CMK (cell line): Measurements from ENCODE around the gene SNX11.
"Not testable (repeated sequence)": the region's sequence is repeated elsewhere in the genome, so short reads cannot be mapped to it uniquely, and the experiment has no call there.

Source experiments
- DNase-seq: peaks from one replicate; pipeline ENCODE4 v3.0.0-alpha.2; 2010; ENCODE audit warnings: low read depth

Gene SNX11

GRCh38 chr17:48107137-48108055 is at the start of gene SNX11:
Gene SNX11 (plus strand): TSS chr17:48107766. CDS start chr17:48112044, 4,278 bp downstream.
- DNase-seq, result peak; percentile 76

GRCh38 chr17:48058393-48059124 is 49.0 kb upstream of the SNX11 start:
- no peak for DNase-seq

- DNase-seq, result no peak
Observed at GRCh38 chr17:48059125-48059668, 48.4 kb upstream of the SNX11 start.

GRCh38 chr17:48060249-48060648 is 47.3 kb upstream of the SNX11 start:
- no peak for DNase-seq

GRCh38 chr17:48062273-48062672 is 45.3 kb upstream of the SNX11 start:
- DNase-seq, result no peak

GRCh38 chr17:48064638-48065037 is 42.9 kb upstream of the SNX11 start:
- no peak for DNase-seq

GRCh38 chr17:48066192-48066591 is 41.4 kb upstream of the SNX11 start:
- DNase-seq, result no peak

- no peak for DNase-seq
Observed at GRCh38 chr17:48066656-48067055, 40.9 kb upstream of the SNX11 start.

GRCh38 chr17:48067245-48067644 is 40.3 kb upstream of the SNX11 start:
- no peak for DNase-seq

- DNase-seq, result not testable (repeated sequence)
Observed at GRCh38 chr17:48067808-48068207, 39.8 kb upstream of the SNX11 start.

- DNase-seq, result no peak
Observed at GRCh38 chr17:48068491-48068961, 39.0 kb upstream of the SNX11 start.

GRCh38 chr17:48070195-48070594 is 37.4 kb upstream of the SNX11 start:
- DNase-seq, result no peak

GRCh38 chr17:48071654-48072053 is 35.9 kb upstream of the SNX11 start:
- no peak for DNase-seq

GRCh38 chr17:48072811-48073210 is 34.8 kb upstream of the SNX11 start:
- DNase-seq, result not testable (repeated sequence)

- not testable (repeated sequence) for DNase-seq
Observed at GRCh38 chr17:48073566-48074094, 33.9 kb upstream of the SNX11 start.

GRCh38 chr17:48074322-48075081 is 33.1 kb upstream of the SNX11 start:
- DNase-seq, result no peak

GRCh38 chr17:48077152-48077551 is 30.4 kb upstream of the SNX11 start:
- not testable (repeated sequence) for DNase-seq

- no peak for DNase-seq
Observed at GRCh38 chr17:48081858-48082257, 25.7 kb upstream of the SNX11 start.

- no peak for DNase-seq
Observed at GRCh38 chr17:48084932-48085331, 22.6 kb upstream of the SNX11 start.

GRCh38 chr17:48093341-48094045 is 14.1 kb upstream of the SNX11 start:
- no peak for DNase-seq

- DNase-seq, result no peak
Observed at GRCh38 chr17:48095611-48096010, 12.0 kb upstream of the SNX11 start.
